GM21526 (cell line): Measurements from ENCODE around the gene MOB3B.

Experiments
- ATAC-seq: cut with Tn5 transposase; IDR thresholded peaks from one replicate; pipeline ENCODE4 v1.9.1; 2021; ENCODE audit warnings: moderate library complexity; ENCODE audit not compliant: unreplicated experiment, low FRiP score

The MOB3B gene

GRCh38 chr9:27542508-27542907 is 12.9 kb upstream of the MOB3B start:
- ATAC-seq: no peak

GRCh38 chr9:27541740-27542139 is 12.1 kb upstream of the MOB3B start:
- no peak for ATAC-seq

GRCh38 chr9:27540502-27540901 is 10.9 kb upstream of the MOB3B start:
- no peak for ATAC-seq

- no peak for ATAC-seq
Observed at GRCh38 chr9:27539479-27540441, 10.1 kb upstream of the MOB3B start.

GRCh38 chr9:27538647-27539046 is 9.0 kb upstream of the MOB3B start:
- ATAC-seq: no peak

GRCh38 chr9:27537756-27538155 is 8.1 kb upstream of the MOB3B start:
- no peak for ATAC-seq

GRCh38 chr9:27537027-27537435 is 7.4 kb upstream of the MOB3B start:
- ATAC-seq: no peak

GRCh38 chr9:27536168-27536567 is 6.6 kb upstream of the MOB3B start:
- ATAC-seq: no peak

- ATAC-seq: peak; percentile 68
Observed at GRCh38 chr9:27535701-27536118, 6.1 kb upstream of the MOB3B start.

- no peak for ATAC-seq
Observed at GRCh38 chr9:27534658-27535209, 5.1 kb upstream of the MOB3B start.

GRCh38 chr9:27534131-27534530 is 4.5 kb upstream of the MOB3B start:
- ATAC-seq: no peak

GRCh38 chr9:27533311-27533710 is 3.7 kb upstream of the MOB3B start:
- no peak for ATAC-seq

- no peak for ATAC-seq
Observed at GRCh38 chr9:27532046-27532445, 2.4 kb upstream of the MOB3B start.

- no peak for ATAC-seq
Observed at GRCh38 chr9:27530915-27531755, 1.5 kb upstream of the MOB3B start.

GRCh38 chr9:27528886-27529315 is 713 bp downstream of the MOB3B start:
- ATAC-seq: peak; percentile 45

- peak; percentile 51 for ATAC-seq
Observed at GRCh38 chr9:27528076-27528885, 1.3 kb downstream of the MOB3B start.

- ATAC-seq: no peak
Observed at GRCh38 chr9:27527702-27528075, 1.9 kb downstream of the MOB3B start.

- ATAC-seq: no peak
Observed at GRCh38 chr9:27524236-27524635, 5.4 kb downstream of the MOB3B start, which contains the start of gene IFNK. IFNK (plus strand) TSS chr9:27524290; CDS start chr9:27524337, 47 bp downstream.

- ATAC-seq: no peak
Observed at GRCh38 chr9:27523141-27523540, 6.5 kb downstream of the MOB3B start.

- ATAC-seq: no peak
Observed at GRCh38 chr9:27520986-27521385, 8.6 kb downstream of the MOB3B start.
